GM18505 (cell line): ENCODE measurements around the gene NPB.

Experiments
- ATAC-seq: cut with Tn5 transposase; IDR thresholded peaks from one replicate; pipeline ENCODE4 v1.9.1; 2021; ENCODE audit not compliant: unreplicated experiment
- POLR2A ChIP-seq: IDR thresholded peaks from 4 replicates; pipeline ENCODE4 v1.6.1; 2011; ENCODE audit warnings: borderline replicate concordance; ENCODE audit not compliant: insufficient read depth, insufficient read length; ENCODE audit errors: extremely low read depth

NPB gene

GRCh38 chr17:81899514-81900166 lies 2.4 kb upstream of the NPB start:
- no peak for TF ChIP-seq POLR2A
- ATAC-seq, result no peak

GRCh38 chr17:81900181-81900820 lies 1.7 kb upstream of the NPB start:
- no peak for ATAC-seq
- TF ChIP-seq POLR2A, result no peak

GRCh38 chr17:81901167-81902022 lies 643 bp upstream of the NPB start:
- ATAC-seq, result no peak
- no peak for TF ChIP-seq POLR2A

GRCh38 chr17:81902653-81903414 lies 796 bp downstream of the NPB start:
- ATAC-seq, result no peak

GRCh38 chr17:81903415-81903831 lies 1.4 kb downstream of the NPB start:
- TF ChIP-seq POLR2A, result no peak
- no peak for ATAC-seq

More at GRCh38 chr17:81902653-81903414, 796 bp downstream of the NPB start:
- no peak for TF ChIP-seq POLR2A

- no peak for TF ChIP-seq POLR2A
- no peak for ATAC-seq
Measured at GRCh38 chr17:81903896-81904599, 2.0 kb downstream of the NPB start.

- no peak for TF ChIP-seq POLR2A
- no peak for ATAC-seq
Measured at GRCh38 chr17:81904600-81905423, 2.8 kb downstream of the NPB start.

- ATAC-seq, result no peak
- TF ChIP-seq POLR2A, result no peak
Measured at GRCh38 chr17:81905424-81905875, 3.4 kb downstream of the NPB start.

GRCh38 chr17:81905993-81906392 lies 4.0 kb downstream of the NPB start:
- no peak for ATAC-seq
- no peak for TF ChIP-seq POLR2A

GRCh38 chr17:81906476-81907218 lies 4.6 kb downstream of the NPB start:
- no peak for ATAC-seq
- no peak for TF ChIP-seq POLR2A
